GM12878 (cell line): ENCODE data around the gene GON7. TPM values are rescaled to one million over a fixed set of nuclear protein-coding genes. Genes with fewer than 3 reads are reported as not detected.
A peak's percentile ranks its signal among the peaks of the same experiment; 100 is the strongest.

Experiments used
- ASH2L ChIP-seq: fragments of 300-600, 200-600 bp; sonication (generic); IDR thresholded peaks from 2 replicates; pipeline ENCODE4 v1.6.1; 2017; ENCODE audit warnings: low read depth, mild to moderate bottlenecking, borderline replicate concordance
- BACH1 ChIP-seq: fragments of 450-650 bp; IDR thresholded peaks from 2 replicates; pipeline ENCODE4 v1.6.1; 2017; ENCODE audit warnings: mild to moderate bottlenecking, borderline replicate concordance
- CBFB ChIP-seq: IDR thresholded peaks from 2 replicates; pipeline ENCODE4 v1.6.1; 2016; ENCODE audit warnings: antibody characterized with exemption, low read depth
- CBX5 ChIP-seq: sonication (generic); IDR thresholded peaks from 2 replicates; pipeline ENCODE4 v1.6.1; 2016; ENCODE audit warnings: low read depth, moderate library complexity, mild to moderate bottlenecking, inconsistent platforms
- DPF2 ChIP-seq: fragments of 450-650 bp; IDR thresholded peaks from 2 replicates; pipeline ENCODE4 v1.6.1; 2017; ENCODE audit warnings: mild to moderate bottlenecking
- ESRRA ChIP-seq: IDR thresholded peaks from 2 replicates; pipeline ENCODE4 v1.6.1; 2012; ENCODE audit warnings: mild to moderate bottlenecking, low read length, improper control_type of control experiment
- FOXM1 ChIP-seq: IDR thresholded peaks from 2 replicates; pipeline ENCODE4 v1.6.1; 2012; ENCODE audit warnings: low read depth, mild to moderate bottlenecking, inconsistent platforms, low read length, moderate library complexity
- GATAD2B ChIP-seq: fragments of 450-650 bp; conservative IDR thresholded peaks from 2 replicates; pipeline ENCODE4 v1.6.1; 2017; ENCODE audit warnings: low read depth, mild to moderate bottlenecking, moderate library complexity
- HDAC2 ChIP-seq: fragments of 200-600 bp; sonication (generic); IDR thresholded peaks from 2 replicates; pipeline ENCODE4 v1.6.1; 2017
- MEF2A ChIP-seq: IDR thresholded peaks from 2 replicates; pipeline ENCODE4 v1.6.1; 2011; ENCODE audit warnings: low read depth, mild to moderate bottlenecking, low read length, moderate library complexity; ENCODE audit not compliant: insufficient read depth
- NFYB ChIP-seq: IDR thresholded peaks from 2 replicates; pipeline ENCODE4 v1.6.1; 2011; ENCODE audit warnings: low read depth, mild to moderate bottlenecking, low read length, improper control_type of control experiment, moderate library complexity; ENCODE audit not compliant: insufficient read depth
- NR2C1 ChIP-seq: fragments of 450-650 bp; IDR thresholded peaks from 2 replicates; pipeline ENCODE4 v1.6.1; 2017; ENCODE audit warnings: antibody characterized with exemption, mild to moderate bottlenecking, moderate library complexity
- NR2C2 ChIP-seq: IDR thresholded peaks from 2 replicates; pipeline ENCODE4 v1.6.1; 2011; ENCODE audit warnings: borderline replicate concordance, low read depth; ENCODE audit not compliant: control insufficient read depth, insufficient read length
- PAX5 ChIP-seq: IDR thresholded peaks from 2 replicates; pipeline ENCODE4 v1.6.1; 2011; ENCODE audit warnings: low read depth, low read length, borderline replicate concordance
- RBBP5 ChIP-seq: fragments of 200-600 bp; sonication (generic); conservative IDR thresholded peaks from 2 replicates; pipeline ENCODE4 v1.6.1; 2016
- SMC3 ChIP-seq: IDR thresholded peaks from 2 replicates; pipeline ENCODE4 v1.6.1; 2011; ENCODE audit warnings: low read length, improper control_type of control experiment, borderline replicate concordance
- STAT1 ChIP-seq: fragments of 450-650 bp; conservative IDR thresholded peaks from 2 replicates; pipeline ENCODE4 v1.6.1; 2014; ENCODE audit warnings: antibody characterized with exemption, mild to moderate bottlenecking
- TARDBP ChIP-seq: IDR thresholded peaks from 2 replicates; pipeline ENCODE4 v1.6.1; 2016; ENCODE audit warnings: borderline replicate concordance
- YY1 ChIP-seq: IDR thresholded peaks from 2 replicates; pipeline ENCODE4 v1.6.1; 2011; ENCODE audit warnings: low read depth, mild to moderate bottlenecking, low read length
- ZBED1 ChIP-seq: IDR thresholded peaks from 2 replicates; pipeline ENCODE4 v1.6.1; 2016; ENCODE audit warnings: borderline replicate concordance
- ZBTB40 ChIP-seq: fragments of 450-650 bp; IDR thresholded peaks from 2 replicates; pipeline ENCODE4 v1.6.1; 2016; ENCODE audit warnings: mild to moderate bottlenecking, moderate library complexity, borderline replicate concordance
- ZNF24 ChIP-seq: fragments of 450-650 bp; IDR thresholded peaks from 2 replicates; pipeline ENCODE4 v1.6.1; 2017; ENCODE audit warnings: antibody characterized with exemption, mild to moderate bottlenecking
- ZNF384 ChIP-seq: IDR thresholded peaks from 2 replicates; pipeline ENCODE4 v1.6.1; 2012; ENCODE audit warnings: low read depth, mild to moderate bottlenecking, low read length, improper control_type of control experiment, borderline replicate concordance
- polyA plus RNA-seq, 11 experiments: library from polyadenylated mRNA; depleted of rRNA in 4 of 11; unstranded in 6 of 11; stranded (reverse) in 5 of 11; fragments of >200 nt; fragmentation: Nextera tagmentation in 4 of 11; fragmentation: Illumina TruSeq in 1 of 11; extraction: Ambion mirVana in 4 of 11; extraction: Trizol in 1 of 11; gene quantifications; 1 replicate in 1 of 11; 2 replicates in 10 of 11; pipeline versions ENCODE4 v1.2.1 to v1.2.3, GENCODE V29; 2011 to 2016; ENCODE audit warnings: inconsistent platforms in 2 of 11, missing spikeins in 2 of 11, low read depth in 1 of 11
- total RNA-seq, 4 experiments: library from RNA; depleted of rRNA in 3 of 4; stranded (reverse); fragments of >200 nt in 3 of 4; fragmentation: Illumina TruSeq in 1 of 4; extraction: Trizol in 1 of 4; gene quantifications; 2 replicates each; pipeline versions ENCODE4 v1.2.1 to v1.2.3, GENCODE V29; 2013 to 2021
- TF ChIP-seq, protein P1 (sequence below): fragments of 450-650 bp; IDR thresholded peaks from 2 replicates; pipeline ENCODE4 v1.6.1; 2017; ENCODE audit warnings: mild to moderate bottlenecking, moderate library complexity

The GON7 gene
- total and polyA plus RNA-seq, 10 of the 15 experiments (the other 5 are each of a cell fraction or from before 2014, with no cell fraction given): 21.6 to 59.0 (median 33.0) TPM

DNA sequence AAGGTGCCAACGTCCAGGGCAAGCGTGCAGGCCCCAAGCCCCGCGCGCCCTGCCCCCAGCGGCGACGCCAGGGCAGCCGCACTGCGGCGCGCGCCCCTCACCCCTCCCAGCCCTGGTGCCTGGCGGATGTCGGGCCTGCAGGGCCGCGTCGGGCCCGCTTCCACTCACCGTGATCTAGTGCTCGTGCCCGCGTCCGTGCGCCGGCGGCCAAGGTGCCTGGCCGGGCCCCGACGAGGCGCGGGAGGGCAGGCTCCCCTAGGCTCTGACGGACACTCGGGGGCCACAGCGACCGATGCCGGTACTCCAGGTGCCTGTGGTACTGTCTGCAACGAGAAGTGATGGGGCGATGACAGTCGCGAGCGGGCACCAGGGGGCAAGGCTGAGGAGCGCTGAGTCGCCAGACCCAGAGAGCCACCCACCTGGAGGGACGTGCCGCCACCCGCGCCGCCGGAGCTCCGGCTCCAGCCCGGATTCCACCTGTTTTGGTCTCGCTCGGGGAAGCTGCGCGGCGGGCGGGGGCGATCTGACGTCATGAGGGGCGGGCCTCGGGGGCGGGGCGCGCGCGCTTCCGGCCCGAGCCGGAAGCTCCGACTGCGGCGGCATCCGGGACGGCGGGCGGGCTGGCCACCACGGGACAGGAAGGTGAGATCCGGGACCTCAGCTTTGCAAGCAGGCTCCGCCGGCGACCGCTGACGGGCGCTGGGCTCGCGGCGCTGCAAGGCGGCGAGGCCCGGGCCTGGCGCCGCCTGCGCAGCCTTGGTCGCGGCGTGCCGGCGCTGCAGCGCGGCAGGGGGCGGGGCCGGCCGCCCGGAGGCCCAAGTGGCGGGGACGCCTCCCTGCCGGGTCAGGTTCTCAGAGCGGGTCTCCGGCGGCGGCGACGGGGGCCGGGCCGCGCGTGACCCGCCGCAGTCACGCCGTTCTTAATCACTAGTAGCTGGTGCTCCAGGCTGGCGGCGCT lies 22.2 kb downstream of the GON7 start, which contains the start of the genes LYSET and MOAP1 (continued):
- TF ChIP-seq YY1 (peak; percentile 16; the same call in 1 of the 2 replicates), DPF2 (peak; percentile 84), CBFB (no peak), BACH1 (peak; percentile 50; the same call in 1 of the 2 replicates), STAT1 (peak; percentile 93), NR2C2 (no peak), PAX5 (no peak), ZBED1 (no peak), HDAC2 (no peak), NFYB (no peak), TARDBP (no peak), SMC3 (no peak), ESRRA (no peak), GATAD2B (peak; percentile 95), RBBP5 (no peak), FOXM1 (no peak), ZNF384 (no peak), CBX5 (no peak), ZNF24 (0 out of 2 replicates have a peak, but pooled peaks have one; percentile 7), ASH2L (peak; percentile 77; the same call in 1 of the 2 replicates), NR2C1 (peak; percentile 38), MEF2A (0 out of 2 replicates have a peak, but pooled peaks have one; percentile 11), ZBTB40 (no peak)
- TF ChIP-seq, protein P1, sequence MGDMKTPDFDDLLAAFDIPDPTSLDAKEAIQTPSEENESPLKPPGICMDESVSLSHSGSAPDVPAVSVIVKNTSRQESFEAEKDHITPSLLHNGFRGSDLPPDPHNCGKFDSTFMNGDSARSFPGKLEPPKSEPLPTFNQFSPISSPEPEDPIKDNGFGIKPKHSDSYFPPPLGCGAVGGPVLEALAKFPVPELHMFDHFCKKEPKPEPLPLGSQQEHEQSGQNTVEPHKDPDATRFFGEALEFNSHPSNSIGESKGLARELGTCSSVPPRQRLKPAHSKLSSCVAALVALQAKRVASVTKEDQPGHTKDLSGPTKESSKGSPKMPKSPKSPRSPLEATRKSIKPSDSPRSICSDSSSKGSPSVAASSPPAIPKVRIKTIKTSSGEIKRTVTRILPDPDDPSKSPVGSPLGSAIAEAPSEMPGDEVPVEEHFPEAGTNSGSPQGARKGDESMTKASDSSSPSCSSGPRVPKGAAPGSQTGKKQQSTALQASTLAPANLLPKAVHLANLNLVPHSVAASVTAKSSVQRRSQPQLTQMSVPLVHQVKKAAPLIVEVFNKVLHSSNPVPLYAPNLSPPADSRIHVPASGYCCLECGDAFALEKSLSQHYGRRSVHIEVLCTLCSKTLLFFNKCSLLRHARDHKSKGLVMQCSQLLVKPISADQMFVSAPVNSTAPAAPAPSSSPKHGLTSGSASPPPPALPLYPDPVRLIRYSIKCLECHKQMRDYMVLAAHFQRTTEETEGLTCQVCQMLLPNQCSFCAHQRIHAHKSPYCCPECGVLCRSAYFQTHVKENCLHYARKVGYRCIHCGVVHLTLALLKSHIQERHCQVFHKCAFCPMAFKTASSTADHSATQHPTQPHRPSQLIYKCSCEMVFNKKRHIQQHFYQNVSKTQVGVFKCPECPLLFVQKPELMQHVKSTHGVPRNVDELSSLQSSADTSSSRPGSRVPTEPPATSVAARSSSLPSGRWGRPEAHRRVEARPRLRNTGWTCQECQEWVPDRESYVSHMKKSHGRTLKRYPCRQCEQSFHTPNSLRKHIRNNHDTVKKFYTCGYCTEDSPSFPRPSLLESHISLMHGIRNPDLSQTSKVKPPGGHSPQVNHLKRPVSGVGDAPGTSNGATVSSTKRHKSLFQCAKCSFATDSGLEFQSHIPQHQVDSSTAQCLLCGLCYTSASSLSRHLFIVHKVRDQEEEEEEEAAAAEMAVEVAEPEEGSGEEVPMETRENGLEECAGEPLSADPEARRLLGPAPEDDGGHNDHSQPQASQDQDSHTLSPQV: 0 out of 2 replicates have a peak, but pooled peaks have one; percentile 40
